CD4-positive, alpha-beta T cell (primary cell): ENCODE data around the gene C1QTNF7. TPM values are rescaled to one million over a fixed set of nuclear protein-coding genes. Genes with fewer than 3 reads are reported as not detected.
A peak's percentile ranks its signal among the peaks of the same experiment; 100 is the strongest.

Experiments used
- ATAC-seq: fragments of 200-7000 bp; cut with Tn5 transposase; one replicate; pipeline ENCODE4 v1.10.0; 2022; ENCODE audit warnings: mild to moderate bottlenecking; ENCODE audit not compliant: poor library complexity
- CTCF ChIA-PET: fragments of 350-600 bp; sonication (Branson Sonifier 250); formaldehyde crosslinking; loops from one replicate; lab custom pipeline; 2021; ENCODE audit warnings: antibody characterized with exemption, inconsistent platforms; lab: Charles Lee
- POLR2A ChIA-PET: fragments of 350-600 bp; sonication (Branson Sonifier 250); formaldehyde crosslinking; loops from one replicate; lab custom pipeline; 2021; ENCODE audit warnings: antibody characterized with exemption, inconsistent platforms; lab: Charles Lee
- DNase-seq, 14 experiments: peaks; one replicate each; pipeline ENCODE4 v3.0.0-alpha.2; 2013 to 2020; ENCODE audit warnings: mixed read lengths in 2 of 14
- H3K27ac ChIP-seq, 2 donors: one replicate each; pipeline versions ENCODE4 v1.5.1 to v1.7.0; 2013; ENCODE audit warnings: low read length in 2 of 2, low read depth in 1 of 2, mild to moderate bottlenecking in 1 of 2
- H3K27me3 ChIP-seq, 2 experiments: 1 replicate in 1 of 2; 2 replicates in 1 of 2; pipeline versions ENCODE4 v1.6.1 to v1.7.0; 2013; ENCODE audit warnings: low read length in 2 of 2, control low read depth in 1 of 2, mild to moderate bottlenecking in 1 of 2, moderate library complexity in 1 of 2; ENCODE audit not compliant: insufficient read depth in 2 of 2, control insufficient read depth in 1 of 2
- H3K36me3 ChIP-seq: one replicate; pipeline ENCODE4 v1.6.1; 2013; ENCODE audit warnings: low read length, control low read depth; ENCODE audit not compliant: insufficient read depth
- H3K4me1 ChIP-seq: one replicate; pipeline ENCODE4 v1.6.1; 2013; ENCODE audit warnings: low read length, control low read depth; ENCODE audit not compliant: insufficient read depth
- H3K4me3 ChIP-seq: one replicate; pipeline ENCODE4 v1.5.1; 2013; ENCODE audit warnings: mild to moderate bottlenecking, low read length, moderate library complexity
- H3K9me3 ChIP-seq, 2 experiments: 1 replicate in 1 of 2; 2 replicates in 1 of 2; pipeline versions ENCODE4 v1.6.1 to v1.7.0; 2013; ENCODE audit warnings: low read length in 2 of 2, mild to moderate bottlenecking in 2 of 2, control low read depth in 1 of 2, moderate library complexity in 1 of 2; ENCODE audit not compliant: control insufficient read depth in 1 of 2, insufficient read depth in 1 of 2
- H3K27ac Mint-ChIP-seq: one replicate; pipeline ENCODE4 v1.8.0; 2020; ENCODE audit warnings: mixed read lengths
- H3K27me3 Mint-ChIP-seq: one replicate; pipeline ENCODE4 v1.8.0; 2021; ENCODE audit warnings: mixed read lengths
- H3K36me3 Mint-ChIP-seq: one replicate; pipeline ENCODE4 v1.8.0; 2021; ENCODE audit warnings: low read depth, mixed read lengths
- H3K4me1 Mint-ChIP-seq: one replicate; pipeline ENCODE4 v1.8.0; 2021; ENCODE audit warnings: low read depth, mixed read lengths
- H3K4me3 Mint-ChIP-seq: one replicate; pipeline ENCODE4 v1.8.0; 2020; ENCODE audit warnings: mild to moderate bottlenecking, mixed read lengths
- H3K9me3 Mint-ChIP-seq: one replicate; pipeline ENCODE4 v1.8.0; 2020; ENCODE audit warnings: mixed read lengths
- CTCF ChIP-seq: fragments of 200-600 bp; IDR thresholded peaks from one replicate; pipeline ENCODE4 v1.8.0; 2022; ENCODE audit warnings: antibody characterized with exemption, mild to moderate bottlenecking
- intact Hi-C, 2 experiments: fragments of 100-400 bp; cut with DNase I in 1 of 2; cut with micrococcal nuclease in 1 of 2; formaldehyde crosslinking; loops; one replicate each; pipeline versions ENCODE4 v1.15.1 to v1.9.0; 2023 to 2025; cut with DNase I, micrococcal nuclease
- total RNA-seq, 174 experiments: library from RNA in 2 of 174; stranded (reverse) in 2 of 174; gene quantifications; one replicate each; pipeline ENCODE4 v1.2.3 and lab custom pipeline; 2021 to 2026

The C1QTNF7 gene
- total RNA-seq, 2 experiments from 2014 or later = not detected

- no peaks in the 10 kb centered on the region for H3K9me3 Mint-ChIP-seq
- DNase-seq = no peak
Observed at GRCh38 chr4:15395311-15395710, 32.5 kb upstream of the C1QTNF7 start.

GRCh38 chr4:15396157-15396800 lies 31.6 kb upstream of the C1QTNF7 start:
- DNase-seq (peak; percentile 5 to 71 (median 38)), ATAC-seq (peak; percentile 80)
- Mint-ChIP-seq H3K4me1 (peaks cover 35% of the 10 kb centered on the region), H3K27me3 (no peaks in the 10 kb centered on the region), H3K36me3 (no peaks in the 10 kb centered on the region), H3K9me3 (no peaks in the 10 kb centered on the region), H3K27ac (no peak overlapping the region), H3K4me3 (no peak overlapping the region)
- ChIA-PET POLR2A (no interaction called here), CTCF (interaction anchor here (0.5 to 1.4 kb wide), 7 partner anchors 13 to 336 kb away, joined by 3 to 6 read pairs (median 3); no protein-coding TSS in a partner anchor)
- peaks cover 0 to 4% of the 10 kb centered on the region in 2 experiments for H3K9me3 ChIP-seq
- H3K36me3 ChIP-seq = no peaks in the 10 kb centered on the region
- no peak overlapping the region for H3K27ac ChIP-seq
- intact Hi-C loops = loop anchor here (2.0 to 5.0 kb wide), 2 partner anchors 165 to 1739 kb away; no protein-coding TSS in a partner anchor
- H3K4me3 ChIP-seq = no peak overlapping the region
- H3K27me3 ChIP-seq = no peaks in the 10 kb centered on the region
- H3K4me1 ChIP-seq = peaks cover 24% of the 10 kb centered on the region
- peak; percentile 78 for TF ChIP-seq CTCF

More at GRCh38 chr4:15395311-15395710, 32.5 kb upstream of the C1QTNF7 start:
- H3K4me3 ChIP-seq = no peak overlapping the region
- H3K4me3 Mint-ChIP-seq = no peak overlapping the region
- no peaks in the 10 kb centered on the region for H3K36me3 Mint-ChIP-seq
- peaks cover 14% of the 10 kb centered on the region for H3K4me1 ChIP-seq
- no peak overlapping the region for H3K27ac ChIP-seq
- H3K4me1 Mint-ChIP-seq = peaks cover 25% of the 10 kb centered on the region
- TF ChIP-seq CTCF = no peak
- CTCF ChIA-PET = interaction anchor here (1.4 kb wide), 1 partner anchor 337 kb away, joined by 3 read pairs; no protein-coding TSS in a partner anchor
- H3K36me3 ChIP-seq = no peaks in the 10 kb centered on the region
- peaks cover 0 to 4% of the 10 kb centered on the region in 2 experiments for H3K9me3 ChIP-seq
- intact Hi-C loops = loop anchor here in 1 of 2 experiments (5.0 kb wide), 1 partner anchor 1738 kb away; no protein-coding TSS in a partner anchor
- H3K27ac Mint-ChIP-seq = no peak overlapping the region
- no peaks in the 10 kb centered on the region for H3K27me3 Mint-ChIP-seq
- ATAC-seq = no peak
- POLR2A ChIA-PET = no interaction called here
- no peaks in the 10 kb centered on the region for H3K27me3 ChIP-seq

GRCh38 chr4:15398001-15398400 lies 29.8 kb upstream of the C1QTNF7 start:
- H3K9me3 Mint-ChIP-seq = no peaks in the 10 kb centered on the region
- peaks cover 50% of the 10 kb centered on the region for H3K4me1 Mint-ChIP-seq
- no peaks in the 10 kb centered on the region for H3K27me3 Mint-ChIP-seq
- ChIA-PET POLR2A (interaction anchor here (1.0 kb wide), 1 partner anchor 14 kb away, joined by 3 read pairs; no protein-coding TSS in a partner anchor), CTCF (interaction anchor here (1.0 kb wide), 1 partner anchor 10 kb away, joined by 3 read pairs; no protein-coding TSS in a partner anchor)
- Histone ChIP-seq H3K27ac (no peak overlapping the region), H3K36me3 (no peaks in the 10 kb centered on the region), H3K4me1 (peaks cover 26% of the 10 kb centered on the region), H3K9me3 (no peaks in the 10 kb centered on the region), H3K4me3 (no peak overlapping the region), H3K27me3 (no peaks in the 10 kb centered on the region)
- intact Hi-C loops = loop anchor here in 1 of 2 experiments (5.0 kb wide), 1 partner anchor 1741 kb away; no protein-coding TSS in a partner anchor
- no peak overlapping the region for H3K27ac Mint-ChIP-seq
- H3K4me3 Mint-ChIP-seq = no peak overlapping the region
- ATAC-seq = no peak
- no peak for TF ChIP-seq CTCF
- H3K36me3 Mint-ChIP-seq = no peaks in the 10 kb centered on the region
- DNase-seq = no peak
